CD4-positive, CD25-positive, alpha-beta regulatory T cell (primary cell): Measurements from ENCODE around the gene CHL1. TPM values are rescaled to one million over a fixed set of nuclear protein-coding genes. Genes with fewer than 3 reads are reported as not detected.

ENCODE experiments used
- ATAC-seq, 2 donors: fragments of 150-1000 bp; cut with Tn5 transposase; one replicate each; pipeline ENCODE4 v1.10.0; 2021; ENCODE audit warnings: low read depth in 2 of 2, moderate number of reproducible peaks in 2 of 2, moderate library complexity in 1 of 2
- DNase-seq, 3 donors: peaks; one replicate each; pipeline versions ENCODE4 v3.0.0 to v3.0.0-alpha.2; 2012 to 2022; ENCODE audit warnings: mixed read lengths in 1 of 3
- H3K27ac ChIP-seq: one replicate; pipeline ENCODE4 v1.7.0; 2013; ENCODE audit warnings: mild to moderate bottlenecking, low read length; ENCODE audit not compliant: insufficient read depth, poor library complexity, severe bottlenecking
- H3K27me3 ChIP-seq: one replicate; pipeline ENCODE4 v1.7.0; 2013; ENCODE audit warnings: low read length; ENCODE audit not compliant: control insufficient read depth, insufficient read depth
- H3K36me3 ChIP-seq: one replicate; pipeline ENCODE4 v1.7.0; 2013; ENCODE audit warnings: mild to moderate bottlenecking, low read length, moderate library complexity; ENCODE audit not compliant: control insufficient read depth, insufficient read depth
- H3K4me1 ChIP-seq: 2 replicates; pipeline ENCODE4 v1.7.0; 2013; ENCODE audit warnings: mild to moderate bottlenecking, low read length; ENCODE audit not compliant: insufficient read depth, control insufficient read depth, poor library complexity, severe bottlenecking
- H3K4me3 ChIP-seq: one replicate; pipeline ENCODE4 v1.7.0; 2013; ENCODE audit warnings: low read depth, mild to moderate bottlenecking, low read length, moderate library complexity
- H3K9me3 ChIP-seq, 2 experiments: 1 replicate in 1 of 2; 2 replicates in 1 of 2; pipeline ENCODE4 v1.7.0; 2013; ENCODE audit warnings: low read length in 2 of 2, mild to moderate bottlenecking in 1 of 2, moderate library complexity in 1 of 2; ENCODE audit not compliant: control insufficient read depth in 2 of 2
- H3K27ac Mint-ChIP-seq, 3 donors: one replicate each; pipeline ENCODE4 v1.8.0; 2020 to 2022; ENCODE audit warnings: mild to moderate bottlenecking in 3 of 3, mixed read lengths in 3 of 3, moderate library complexity in 2 of 3
- H3K27me3 Mint-ChIP-seq: one replicate; pipeline ENCODE4 v1.8.0; 2022; ENCODE audit warnings: mild to moderate bottlenecking, mixed read lengths
- H3K36me3 Mint-ChIP-seq: one replicate; pipeline ENCODE4 v1.8.0; 2020; ENCODE audit warnings: mixed read lengths
- H3K4me1 Mint-ChIP-seq, 4 donors: one replicate each; pipeline ENCODE4 v1.8.0; 2020 to 2022; ENCODE audit warnings: mixed read lengths in 4 of 4, mild to moderate bottlenecking in 1 of 4
- H3K4me3 Mint-ChIP-seq, 4 donors: one replicate each; pipeline ENCODE4 v1.8.0; 2020 to 2022; ENCODE audit warnings: mild to moderate bottlenecking in 4 of 4, mixed read lengths in 4 of 4, moderate library complexity in 3 of 4
- H3K9me3 Mint-ChIP-seq, 7 donors: one replicate each; pipeline ENCODE4 v1.8.0; 2020 to 2022; ENCODE audit warnings: mixed read lengths in 7 of 7, mild to moderate bottlenecking in 3 of 7, moderate library complexity in 2 of 7
- polyA plus RNA-seq, 4 donors: library from polyadenylated mRNA; unstranded; fragments of 300-500 nt; fragmentation: Illumina TruSeq; gene quantifications; one replicate each; pipeline ENCODE4 v1.2.3, GENCODE V29; 2021
- total RNA-seq: library from RNA; stranded (reverse); gene quantifications from one replicate; pipeline ENCODE4 v1.2.3, GENCODE V29; 2022

Gene CHL1
- total and polyA plus RNA-seq, 5 donors from 2014 or later: not detected

DNA sequence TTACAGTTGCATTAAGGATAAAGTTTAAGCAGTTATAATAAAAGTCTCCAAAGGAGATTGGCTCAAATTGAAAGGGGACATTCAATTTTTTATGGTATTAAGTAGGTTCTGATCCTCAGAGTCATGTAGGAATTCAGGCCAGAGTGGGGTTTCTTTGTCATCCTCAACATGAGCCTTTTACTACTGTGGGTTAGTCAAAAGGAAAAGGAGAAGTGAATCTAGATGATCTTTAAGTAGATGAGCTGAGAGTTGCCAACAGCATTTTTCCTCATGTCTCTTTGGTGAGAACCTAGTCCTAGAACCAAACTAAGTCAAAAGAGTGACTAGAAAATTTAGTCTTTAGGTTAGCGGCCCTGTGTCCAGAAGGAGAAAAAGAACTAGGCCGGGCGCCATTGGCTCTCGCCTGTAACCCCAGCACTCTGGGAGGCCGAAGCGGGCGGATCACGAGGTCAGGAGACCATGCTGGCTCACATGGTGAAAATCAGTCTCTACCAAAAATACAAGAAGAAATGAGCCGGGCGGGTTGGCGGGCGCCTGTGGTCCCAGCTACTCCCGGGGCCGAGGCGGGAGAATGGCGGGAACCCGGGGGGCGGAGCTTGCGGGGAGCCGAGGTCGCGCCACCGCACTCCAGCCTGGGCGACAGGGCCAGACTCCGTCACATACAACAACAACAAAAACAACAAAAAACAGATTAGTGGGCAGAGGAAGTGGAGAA lies 4.2 kb upstream of the CHL1 start:
- no peak overlapping the region for H3K27ac Mint-ChIP-seq
- Histone ChIP-seq H3K9me3 (peaks cover 0 to 5% of the 10 kb centered on the region in 2 experiments), H3K4me3 (no peak overlapping the region), H3K27ac (no peak overlapping the region), H3K4me1 (no peaks in the 10 kb centered on the region), H3K27me3 (no peaks in the 10 kb centered on the region), H3K36me3 (no peaks in the 10 kb centered on the region)
- H3K9me3 Mint-ChIP-seq: peaks cover 0 to 10% (median 2%) of the 10 kb centered on the region in 7 donors
- DNase-seq (no peak), ATAC-seq (no peak)
- peaks cover 16% of the 10 kb centered on the region for H3K27me3 Mint-ChIP-seq
- H3K4me1 Mint-ChIP-seq: peaks cover 0 to 4% (median 2%) of the 10 kb centered on the region in 4 donors
- H3K4me3 Mint-ChIP-seq: no peak overlapping the region
- no peaks in the 10 kb centered on the region for H3K36me3 Mint-ChIP-seq

DNA sequence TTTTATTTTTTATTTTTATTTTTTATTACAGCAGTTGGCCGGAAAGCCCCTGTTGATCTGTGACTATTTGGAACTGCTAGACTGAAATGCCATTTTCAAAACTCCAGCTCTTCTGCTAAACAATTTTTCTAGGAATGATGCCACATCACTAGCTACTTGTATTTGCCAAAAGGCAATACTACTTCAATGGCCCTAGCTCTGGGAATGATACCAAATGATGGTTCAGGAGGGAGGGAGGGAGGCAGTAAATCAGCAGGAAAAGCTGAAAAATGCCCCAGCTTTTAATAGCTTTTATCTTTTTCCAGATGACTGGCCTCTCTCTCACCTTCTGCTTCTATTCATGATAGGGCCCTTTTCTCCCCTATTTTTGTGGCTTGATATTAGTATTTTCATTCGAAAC lies 2.6 kb upstream of the CHL1 start:
- no peaks in the 10 kb centered on the region for H3K36me3 ChIP-seq
- peaks cover 0 to 10% (median 0%) of the 10 kb centered on the region in 7 donors for H3K9me3 Mint-ChIP-seq
- ATAC-seq (no peak), DNase-seq (no peak)
- H3K9me3 ChIP-seq: peaks cover 0 to 5% of the 10 kb centered on the region in 2 experiments
- no peaks in the 10 kb centered on the region for H3K4me1 ChIP-seq
- no peak overlapping the region for H3K4me3 Mint-ChIP-seq
- no peak overlapping the region for H3K27ac ChIP-seq
- H3K4me3 ChIP-seq: no peak overlapping the region
- no peaks in the 10 kb centered on the region for H3K27me3 ChIP-seq
- H3K27me3 Mint-ChIP-seq: peaks cover 16% of the 10 kb centered on the region
- H3K4me1 Mint-ChIP-seq: peaks cover 0 to 4% (median 2%) of the 10 kb centered on the region in 4 donors
- no peak overlapping the region for H3K27ac Mint-ChIP-seq
- H3K36me3 Mint-ChIP-seq: no peaks in the 10 kb centered on the region

DNA sequence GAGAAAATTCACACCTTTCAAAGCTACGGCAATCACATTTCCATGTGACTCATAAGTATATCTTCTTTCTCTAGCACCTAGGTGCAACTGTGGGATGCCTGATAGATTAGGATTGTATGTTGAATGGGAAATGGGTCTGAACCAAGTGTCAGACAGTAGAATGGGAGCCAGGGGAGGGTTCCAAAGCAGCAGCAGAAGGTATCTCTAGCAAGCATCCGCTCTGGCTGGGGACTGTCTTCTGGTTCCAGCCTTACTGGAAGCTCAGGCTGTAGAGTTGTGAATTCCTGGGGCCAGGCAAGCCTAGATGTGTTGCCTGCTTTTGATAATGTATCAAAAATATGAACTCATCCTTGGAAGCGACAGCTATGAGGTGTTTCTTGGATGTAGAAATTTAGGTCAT lies 2.1 kb upstream of the CHL1 start:
- Histone ChIP-seq H3K27ac (no peak overlapping the region), H3K36me3 (no peaks in the 10 kb centered on the region), H3K4me3 (no peak overlapping the region), H3K4me1 (no peaks in the 10 kb centered on the region), H3K9me3 (peaks cover 0 to 5% of the 10 kb centered on the region in 2 experiments), H3K27me3 (no peaks in the 10 kb centered on the region)
- H3K27me3 Mint-ChIP-seq: peaks cover 16% of the 10 kb centered on the region
- no peaks in the 10 kb centered on the region for H3K36me3 Mint-ChIP-seq
- no peak for ATAC-seq
- H3K4me3 Mint-ChIP-seq: no peak overlapping the region
- H3K4me1 Mint-ChIP-seq: peaks cover 0 to 4% (median 2%) of the 10 kb centered on the region in 4 donors
- H3K9me3 Mint-ChIP-seq: peaks cover 0 to 10% (median 0%) of the 10 kb centered on the region in 7 donors
- DNase-seq: no peak
- H3K27ac Mint-ChIP-seq: no peak overlapping the region

DNA sequence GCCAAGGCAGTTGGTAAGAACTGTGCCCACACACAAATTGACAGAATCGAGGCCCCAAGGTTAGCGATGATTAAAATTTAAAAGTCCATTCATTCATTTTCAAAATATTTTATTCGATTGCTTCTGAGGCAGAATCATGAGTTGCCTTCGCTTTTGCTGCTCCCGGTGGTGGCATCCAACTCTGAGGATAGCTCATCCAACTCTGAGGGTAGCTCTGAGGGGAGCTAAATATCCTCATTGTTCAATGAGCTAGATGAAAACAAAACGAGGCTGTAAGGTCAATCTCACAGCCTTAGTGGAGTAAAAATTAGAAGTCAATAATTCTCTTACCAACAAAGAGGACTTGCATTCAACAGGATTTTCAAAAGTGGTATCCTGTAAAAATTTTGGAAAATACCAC lies 897 bp upstream of the CHL1 start:
- H3K36me3 ChIP-seq: no peaks in the 10 kb centered on the region
- Mint-ChIP-seq H3K4me1 (peaks cover 0 to 4% (median 2%) of the 10 kb centered on the region in 4 donors), H3K4me3 (no peak overlapping the region), H3K9me3 (peaks cover 0 to 7% (median 0%) of the 10 kb centered on the region in 7 donors), H3K36me3 (no peaks in the 10 kb centered on the region), H3K27me3 (peaks cover 16% of the 10 kb centered on the region), H3K27ac (no peak overlapping the region)
- H3K4me1 ChIP-seq: no peaks in the 10 kb centered on the region
- ATAC-seq: no peak
- no peak overlapping the region for H3K27ac ChIP-seq
- no peak overlapping the region for H3K4me3 ChIP-seq
- peaks cover 0 to 5% of the 10 kb centered on the region in 2 experiments for H3K9me3 ChIP-seq
- H3K27me3 ChIP-seq: no peaks in the 10 kb centered on the region
- no peak for DNase-seq

DNA sequence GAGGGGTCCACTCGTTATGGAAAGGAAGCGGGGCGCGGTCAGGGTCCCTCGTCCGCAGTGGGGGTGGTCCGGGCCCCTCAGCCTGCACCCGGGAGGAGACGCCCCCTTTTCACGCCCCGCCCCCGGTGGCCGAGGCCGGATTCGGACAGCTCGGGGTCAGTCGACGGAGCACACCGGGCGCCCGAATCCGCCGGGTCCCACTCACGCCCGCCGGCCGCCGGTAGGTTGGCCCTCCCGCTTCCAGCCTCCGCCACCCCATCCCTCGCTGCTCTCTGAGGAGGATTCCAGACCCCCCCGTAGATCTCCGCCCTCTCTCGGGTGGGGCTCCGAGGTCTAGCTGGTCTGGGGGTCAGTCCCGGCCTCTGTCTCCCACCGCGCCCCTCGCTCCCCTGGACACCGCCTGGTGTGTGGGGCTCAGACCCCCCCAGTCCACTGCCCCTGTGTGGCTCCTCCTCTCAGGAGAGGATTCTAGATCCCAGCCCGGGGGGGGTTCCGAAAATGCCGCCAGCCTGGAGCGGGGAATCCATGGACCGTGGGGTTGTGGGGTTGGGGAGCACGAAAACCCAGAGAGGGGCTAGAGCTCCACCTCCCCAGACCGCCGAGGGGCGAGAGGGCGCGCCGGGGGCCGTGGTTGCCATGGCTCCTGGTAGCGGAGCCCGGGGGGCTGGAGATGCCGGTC lies 725 bp downstream of the CHL1 start:
- H3K27ac ChIP-seq: no peak overlapping the region
- no peak for DNase-seq
- no peaks in the 10 kb centered on the region for H3K27me3 ChIP-seq
- Mint-ChIP-seq H3K4me1 (peaks cover 0 to 4% (median 2%) of the 10 kb centered on the region in 4 donors), H3K27me3 (peaks cover 16% of the 10 kb centered on the region), H3K9me3 (peaks cover 0 to 7% (median 0%) of the 10 kb centered on the region in 7 donors), H3K4me3 (no peak overlapping the region), H3K27ac (no peak overlapping the region), H3K36me3 (no peaks in the 10 kb centered on the region)
- no peak for ATAC-seq
- no peaks in the 10 kb centered on the region for H3K4me1 ChIP-seq
- H3K9me3 ChIP-seq: peaks cover 0 to 4% of the 10 kb centered on the region in 2 experiments
- H3K4me3 ChIP-seq: no peak overlapping the region
- H3K36me3 ChIP-seq: no peaks in the 10 kb centered on the region

DNA sequence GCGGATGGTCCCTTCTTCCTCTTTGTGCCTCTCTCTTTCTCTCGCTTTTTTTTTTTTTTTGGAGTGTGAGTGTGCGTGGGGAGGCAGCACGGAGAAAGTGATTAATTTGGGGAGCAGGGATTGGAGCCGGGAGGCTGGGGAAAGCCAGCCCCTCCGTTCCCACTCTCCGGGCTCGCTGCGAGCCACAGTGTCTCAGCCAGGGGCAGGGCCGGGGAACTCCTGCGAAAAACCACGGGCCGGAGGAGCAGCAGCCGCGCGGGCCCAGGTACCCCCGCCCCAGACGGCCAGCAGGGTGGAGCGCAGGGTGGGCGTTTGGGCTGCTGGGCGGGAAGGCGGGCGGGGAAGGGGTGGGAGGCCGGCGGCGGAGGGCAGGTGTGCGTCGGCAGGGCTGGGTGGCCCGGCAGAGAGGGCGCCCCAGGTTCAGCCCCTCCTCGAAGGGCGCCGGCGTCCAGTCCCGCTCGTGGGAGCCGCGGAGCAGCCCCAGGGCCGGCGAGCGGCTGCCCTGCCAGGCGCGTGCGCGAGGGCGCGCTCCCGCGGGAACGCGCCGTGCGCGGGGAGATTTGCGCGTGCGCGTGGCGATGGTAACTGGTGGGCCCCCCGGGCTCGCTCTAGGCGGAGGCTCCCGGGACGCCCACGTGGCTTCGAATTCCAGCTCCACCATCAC lies 1.4 kb downstream of the CHL1 start:
- no peak for ATAC-seq
- no peak overlapping the region for H3K4me3 ChIP-seq
- H3K27me3 Mint-ChIP-seq: peaks cover 16% of the 10 kb centered on the region

DNA sequence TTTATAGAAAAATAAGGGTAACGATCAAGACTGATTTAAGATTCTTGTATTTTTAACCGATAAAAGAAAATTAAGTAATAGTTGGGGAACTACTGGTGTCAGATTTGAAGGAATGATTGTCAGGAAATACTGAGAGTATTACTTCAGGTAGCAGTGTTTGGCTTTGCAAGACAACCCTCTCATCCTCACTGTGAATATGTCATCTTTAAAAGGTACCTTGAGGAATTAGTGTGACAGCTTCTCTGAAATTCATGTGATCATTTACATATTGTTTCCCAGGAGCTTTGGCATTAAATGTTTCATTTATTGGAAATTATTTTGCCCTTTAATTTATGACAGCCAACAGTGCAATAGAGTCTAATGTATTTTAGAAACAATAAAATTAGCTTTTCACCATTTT lies 3.3 kb downstream of the CHL1 start:
- no peaks in the 10 kb centered on the region for H3K36me3 ChIP-seq
- H3K4me3 Mint-ChIP-seq: no peak overlapping the region
- no peak overlapping the region for H3K27ac ChIP-seq
- H3K9me3 ChIP-seq: no peaks in the 10 kb centered on the region
- H3K27me3 ChIP-seq: no peaks in the 10 kb centered on the region
- H3K27me3 Mint-ChIP-seq: peaks cover 16% of the 10 kb centered on the region
- H3K4me1 Mint-ChIP-seq: peaks cover 0 to 3% (median 1%) of the 10 kb centered on the region in 4 donors
- no peaks in the 10 kb centered on the region for H3K4me1 ChIP-seq
- ATAC-seq (no peak), DNase-seq (no peak)
- H3K9me3 Mint-ChIP-seq: peaks cover 0 to 8% (median 3%) of the 10 kb centered on the region in 7 donors
- H3K36me3 Mint-ChIP-seq: no peaks in the 10 kb centered on the region
- no peak overlapping the region for H3K27ac Mint-ChIP-seq
- no peak overlapping the region for H3K4me3 ChIP-seq

More for the DNA sequence above, 1.4 kb downstream of the CHL1 start:
- peaks cover 0 to 7% (median 0%) of the 10 kb centered on the region in 7 donors for H3K9me3 Mint-ChIP-seq
- Histone ChIP-seq H3K27me3 (no peaks in the 10 kb centered on the region), H3K27ac (no peak overlapping the region), H3K36me3 (no peaks in the 10 kb centered on the region), H3K9me3 (no peaks in the 10 kb centered on the region), H3K4me1 (no peaks in the 10 kb centered on the region)
- H3K36me3 Mint-ChIP-seq: no peaks in the 10 kb centered on the region
- no peak overlapping the region for H3K27ac Mint-ChIP-seq
- H3K4me3 Mint-ChIP-seq: no peak overlapping the region
- peaks cover 0 to 4% (median 2%) of the 10 kb centered on the region in 4 donors for H3K4me1 Mint-ChIP-seq
- no peak for DNase-seq
